ENCODE results near the gene SCAND1. TPM values are rescaled to one million over a fixed set of nuclear protein-coding genes. Genes with fewer than 3 reads are reported as not detected.

Gene SCAND1
- total and polyA plus RNA-seq, 2 donors (not counting 1 experiment from before 2014, with no cell fraction given): 8.3 to 44.3 TPM

GRCh38 chr20:35909796-35910195 lies 44.5 kb downstream of the SCAND1 start:
- Histone ChIP-seq H3K27me3 (ENCODE audit: control insufficient read depth, insufficient read depth, low read length) (no peaks in the 10 kb centered on the region), H3K27ac (ENCODE audit: insufficient read depth, low read length) (no peak overlapping the region), H4K20me1 (ENCODE audit: control insufficient read depth, extremely low read depth, insufficient read depth, low read length) (no peaks in the 10 kb centered on the region), H3K79me2 (ENCODE audit: control insufficient read depth, insufficient read depth, low read length) (no peaks in the 10 kb centered on the region), H3K36me3 (ENCODE audit: control insufficient read depth, insufficient read depth, low read length) (peaks cover 6% of the 10 kb centered on the region), H3K9ac (ENCODE audit: insufficient read depth, low read length) (no peak overlapping the region), H3K4me3 (replicated peaks in 1 of 4; ENCODE audit: control extremely low read depth in 1 of 4, insufficient read depth in 1 of 4, low read depth in 3 of 4, low read length in 4 of 4) (no peak overlapping the region), H3K4me1 (ENCODE audit: control insufficient read depth, extremely low read depth, insufficient read depth, low read length) (no peaks in the 10 kb centered on the region), H3K4me2 (ENCODE audit: extremely low read depth, insufficient read depth, low read length) (no peak overlapping the region), H2AFZ (ENCODE audit: low read length) (no peak overlapping the region), H3K9me3 (ENCODE audit: control insufficient read depth, insufficient read depth, low read depth, low read length) (no peaks in the 10 kb centered on the region)
- no peak for TF ChIP-seq EZH2 (IDR thresholded peaks at IDR 0.05; ENCODE audit: low read length, missing control alignments)
- no peak for TF ChIP-seq CTCF (conservative IDR thresholded peaks at IDR 0.05 in 1 of 2, IDR thresholded peaks at IDR 0.05 in 1 of 2; ENCODE audit: low read depth in 1 of 2, low read length in 2 of 2)
- no peak for DNase-seq (ENCODE audit: low read depth in 2 of 2)

GRCh38 chr20:35909176-35909575 lies 45.1 kb downstream of the SCAND1 start:
- Histone ChIP-seq H3K9me3 (ENCODE audit: control insufficient read depth, insufficient read depth, low read depth, low read length) (no peaks in the 10 kb centered on the region), H3K4me3 (replicated peaks in 1 of 4; ENCODE audit: control extremely low read depth in 1 of 4, insufficient read depth in 1 of 4, low read depth in 3 of 4, low read length in 4 of 4) (no peak overlapping the region), H3K9ac (ENCODE audit: insufficient read depth, low read length) (no peak overlapping the region), H3K4me1 (ENCODE audit: control insufficient read depth, extremely low read depth, insufficient read depth, low read length) (no peaks in the 10 kb centered on the region), H3K27ac (ENCODE audit: insufficient read depth, low read length) (no peak overlapping the region), H3K36me3 (ENCODE audit: control insufficient read depth, insufficient read depth, low read length) (peaks cover 6% of the 10 kb centered on the region), H3K79me2 (ENCODE audit: control insufficient read depth, insufficient read depth, low read length) (no peaks in the 10 kb centered on the region), H2AFZ (ENCODE audit: low read length) (no peak overlapping the region), H4K20me1 (ENCODE audit: control insufficient read depth, extremely low read depth, insufficient read depth, low read length) (no peaks in the 10 kb centered on the region), H3K4me2 (ENCODE audit: extremely low read depth, insufficient read depth, low read length) (no peak overlapping the region), H3K27me3 (ENCODE audit: control insufficient read depth, insufficient read depth, low read length) (no peaks in the 10 kb centered on the region)
- no peak for TF ChIP-seq EZH2 (IDR thresholded peaks at IDR 0.05; ENCODE audit: low read length, missing control alignments)
- no peak for TF ChIP-seq CTCF (conservative IDR thresholded peaks at IDR 0.05 in 1 of 2, IDR thresholded peaks at IDR 0.05 in 1 of 2; ENCODE audit: low read depth in 1 of 2, low read length in 2 of 2)
- no peak for DNase-seq (ENCODE audit: low read depth in 2 of 2)

GRCh38 chr20:35908007-35908406 lies 46.3 kb downstream of the SCAND1 start:
- Histone ChIP-seq H3K79me2 (ENCODE audit: control insufficient read depth, insufficient read depth, low read length) (no peaks in the 10 kb centered on the region), H3K4me2 (ENCODE audit: extremely low read depth, insufficient read depth, low read length) (no peak overlapping the region), H3K4me1 (ENCODE audit: control insufficient read depth, extremely low read depth, insufficient read depth, low read length) (no peaks in the 10 kb centered on the region), H3K27me3 (ENCODE audit: control insufficient read depth, insufficient read depth, low read length) (no peaks in the 10 kb centered on the region), H4K20me1 (ENCODE audit: control insufficient read depth, extremely low read depth, insufficient read depth, low read length) (no peaks in the 10 kb centered on the region), H3K4me3 (replicated peaks in 1 of 4; ENCODE audit: control extremely low read depth in 1 of 4, insufficient read depth in 1 of 4, low read depth in 3 of 4, low read length in 4 of 4) (no peak overlapping the region), H3K9me3 (ENCODE audit: control insufficient read depth, insufficient read depth, low read depth, low read length) (no peaks in the 10 kb centered on the region), H3K9ac (ENCODE audit: insufficient read depth, low read length) (no peak overlapping the region), H3K27ac (ENCODE audit: insufficient read depth, low read length) (no peak overlapping the region), H2AFZ (ENCODE audit: low read length) (no peak overlapping the region), H3K36me3 (ENCODE audit: control insufficient read depth, insufficient read depth, low read length) (peaks cover 6% of the 10 kb centered on the region)
- DNase-seq (ENCODE audit: low read depth in 2 of 2): no peak
- TF ChIP-seq EZH2 (IDR thresholded peaks at IDR 0.05; ENCODE audit: low read length, missing control alignments): no peak
- no peak for TF ChIP-seq CTCF (conservative IDR thresholded peaks at IDR 0.05 in 1 of 2, IDR thresholded peaks at IDR 0.05 in 1 of 2; ENCODE audit: low read depth in 1 of 2, low read length in 2 of 2)

Data from fibroblast of lung (primary cell).